H9 (cell line): ENCODE measurements around the gene GABBR2. TPM values are rescaled to one million over a fixed set of nuclear protein-coding genes. Genes with fewer than 3 reads are reported as not detected.

Experiments
- DNase-seq: peaks from one replicate; pipeline ENCODE4 v3.0.0-alpha.2; 2017
- H2AFZ ChIP-seq: one replicate; pipeline ENCODE4 v1.6.1; 2013; ENCODE audit warnings: mild to moderate bottlenecking, low read length, control low read depth, moderate library complexity
- H2AK5ac ChIP-seq: 2 replicates; pipeline ENCODE4 v1.6.1; 2013; ENCODE audit warnings: low read length, control low read depth, mixed read lengths; ENCODE audit not compliant: insufficient read length
- H2BK120ac ChIP-seq: one replicate; pipeline ENCODE4 v1.6.1; 2013; ENCODE audit warnings: low read depth, mild to moderate bottlenecking, low read length, control low read depth, inconsistent platforms; ENCODE audit not compliant: poor library complexity, severe bottlenecking
- H2BK12ac ChIP-seq: 2 replicates; pipeline ENCODE4 v1.6.1; 2013; ENCODE audit warnings: low read length, control low read depth, mixed read lengths, low read depth; ENCODE audit not compliant: insufficient read length
- H2BK15ac ChIP-seq: 2 replicates; pipeline ENCODE4 v1.6.1; 2013; ENCODE audit warnings: low read depth, low read length, control low read depth
- H2BK20ac ChIP-seq: one replicate; pipeline ENCODE4 v1.6.1; 2013; ENCODE audit warnings: low read depth, mild to moderate bottlenecking, low read length, control low read depth, inconsistent platforms; ENCODE audit not compliant: poor library complexity, severe bottlenecking
- H2BK5ac ChIP-seq: 2 replicates; pipeline ENCODE4 v1.6.1; 2013; ENCODE audit warnings: low read length, control low read depth, mixed read lengths; ENCODE audit not compliant: insufficient read length
- H3K14ac ChIP-seq: 2 replicates; pipeline ENCODE4 v1.6.1; 2013; ENCODE audit warnings: low read length, control low read depth; ENCODE audit not compliant: insufficient read depth
- H3K18ac ChIP-seq: 2 replicates; pipeline ENCODE4 v1.6.1; 2013; ENCODE audit warnings: low read depth, mild to moderate bottlenecking, mixed read lengths, low read length, control low read depth; ENCODE audit not compliant: insufficient read length
- H3K23ac ChIP-seq: 2 replicates; pipeline ENCODE4 v1.6.1; 2013; ENCODE audit warnings: low read length, control low read depth, mixed read lengths, low read depth; ENCODE audit not compliant: insufficient read length
- H3K23me2 ChIP-seq: 2 replicates; pipeline ENCODE4 v1.6.1; 2013; ENCODE audit warnings: low read depth, mild to moderate bottlenecking, mixed read lengths, low read length, control low read depth; ENCODE audit not compliant: insufficient read length, poor library complexity, severe bottlenecking
- H3K27ac ChIP-seq: 2 replicates; pipeline ENCODE4 v1.5.1; 2013; ENCODE audit warnings: low read length, control low read depth, mixed read lengths, low read depth; ENCODE audit not compliant: insufficient read length
- H3K27me3 ChIP-seq: 2 replicates; pipeline ENCODE4 v1.6.1; 2013; ENCODE audit warnings: low read length, control low read depth, inconsistent platforms; ENCODE audit not compliant: insufficient read depth
- H3K4ac ChIP-seq: 2 replicates; pipeline ENCODE4 v1.6.1; 2013; ENCODE audit warnings: low read depth, mild to moderate bottlenecking, control low read depth, inconsistent platforms, low read length, moderate library complexity
- H3K4me1 ChIP-seq: 2 replicates; pipeline ENCODE4 v1.6.1; 2013; ENCODE audit warnings: low read length, control low read depth, inconsistent platforms; ENCODE audit not compliant: insufficient read depth
- H3K4me2 ChIP-seq: 2 replicates; pipeline ENCODE4 v1.6.1; 2013; ENCODE audit warnings: low read length, control low read depth, mixed read lengths; ENCODE audit not compliant: insufficient read length, insufficient read depth
- H3K56ac ChIP-seq: 2 replicates; pipeline ENCODE4 v1.6.1; 2013; ENCODE audit warnings: low read depth, mild to moderate bottlenecking, mixed read lengths, low read length, control low read depth; ENCODE audit not compliant: insufficient read length
- H3K79me1 ChIP-seq: 2 replicates; pipeline ENCODE4 v1.6.1; 2013; ENCODE audit warnings: low read depth, mild to moderate bottlenecking, moderate library complexity, low read length, control low read depth, inconsistent platforms; ENCODE audit not compliant: insufficient read depth, poor library complexity, severe bottlenecking
- H3K79me2 ChIP-seq: 2 replicates; pipeline ENCODE4 v1.6.1; 2013; ENCODE audit warnings: low read length, control low read depth, inconsistent platforms; ENCODE audit not compliant: insufficient read depth
- H3K9ac ChIP-seq: 2 replicates; pipeline ENCODE4 v1.6.1; 2013; ENCODE audit warnings: low read length, control low read depth, mixed read lengths; ENCODE audit not compliant: insufficient read length; ENCODE audit errors: extremely low read depth
- H3K9me3 ChIP-seq: one replicate; pipeline ENCODE4 v1.6.1; 2013; ENCODE audit warnings: low read depth, low read length, inconsistent platforms; ENCODE audit not compliant: control insufficient read depth
- H3T11ph ChIP-seq: one replicate; pipeline ENCODE4 v1.6.1; 2013; ENCODE audit warnings: mild to moderate bottlenecking, low read length, control low read depth, inconsistent platforms
- H4K20me1 ChIP-seq: one replicate; pipeline ENCODE4 v1.6.1; 2013; ENCODE audit not compliant: control insufficient read depth, insufficient read length, insufficient read depth
- H4K5ac ChIP-seq: 2 replicates; pipeline ENCODE4 v1.6.1; 2013; ENCODE audit warnings: low read depth, mild to moderate bottlenecking, mixed read lengths, low read length, control low read depth; ENCODE audit not compliant: insufficient read length
- H4K8ac ChIP-seq: replicated peaks from 2 replicates; pipeline ENCODE4 v1.6.1; 2013; ENCODE audit warnings: low read length, control low read depth, mixed read lengths, low read depth; ENCODE audit not compliant: insufficient read length
- H4K91ac ChIP-seq: 2 replicates; pipeline ENCODE4 v1.6.1; 2013; ENCODE audit warnings: low read depth, mild to moderate bottlenecking, moderate library complexity, mixed read lengths, low read length, control low read depth; ENCODE audit not compliant: insufficient read length
- H3K27ac Mint-ChIP-seq, 3 experiments: 2 replicates in 2 of 3; 3 replicates in 1 of 3; pipeline ENCODE4 v1.8.0; 2020 to 2021; ENCODE audit warnings: mixed read lengths in 3 of 3, mild to moderate bottlenecking in 1 of 3, moderate library complexity in 1 of 3
- H3K27me3 Mint-ChIP-seq: 2 replicates; pipeline ENCODE4 v1.8.0; 2021; ENCODE audit warnings: low read depth, mild to moderate bottlenecking, moderate library complexity, mixed read lengths
- H3K36me3 Mint-ChIP-seq, 3 experiments: 2 replicates in 2 of 3; 3 replicates in 1 of 3; pipeline ENCODE4 v1.8.0; 2020 to 2021; ENCODE audit warnings: low read depth in 3 of 3, mixed read lengths in 3 of 3; ENCODE audit not compliant: insufficient read depth in 1 of 3
- H3K4me1 Mint-ChIP-seq, 2 experiments: 2 replicates each; pipeline ENCODE4 v1.8.0; 2020; ENCODE audit warnings: mixed read lengths in 2 of 2
- H3K4me3 Mint-ChIP-seq, 2 experiments: 2 replicates in 1 of 2; 3 replicates in 1 of 2; pipeline ENCODE4 v1.8.0; 2020 to 2021; ENCODE audit warnings: mild to moderate bottlenecking in 2 of 2, mixed read lengths in 2 of 2, moderate library complexity in 1 of 2
- H3K9me3 Mint-ChIP-seq, 2 experiments: 2 replicates in 1 of 2; 3 replicates in 1 of 2; pipeline ENCODE4 v1.8.0; 2020; ENCODE audit warnings: mild to moderate bottlenecking in 2 of 2, mixed read lengths in 2 of 2, moderate library complexity in 1 of 2
- WGBS: extraction: QIAGEN DNeasy Blood & Tissue Kit; methylation state at CpG from one replicate; pipeline ENCODE4 v1.1.7; 2013; ENCODE audit warnings: missing lambda C conversion rate, low lambda C conversion rate, mixed read lengths; ENCODE audit not compliant: insufficient read length; ENCODE audit errors: extremely low coverage; 5-methylcytosine and 5-hydroxymethylcytosine counted together
- total RNA-seq: library from RNA; stranded (reverse); gene quantifications from 2 replicates; pipeline ENCODE4 v1.2.1, GENCODE V29; 2021
- TF ChIP-seq, protein P1 (sequence below): fragments of 200-600 bp; sonication (generic); conservative IDR thresholded peaks from 3 replicates; pipeline ENCODE4 v1.8.0; 2021; ENCODE audit warnings: antibody characterized with exemption, mild to moderate bottlenecking

The GABBR2 gene
- total RNA-seq, 1 experiment from 2014 or later, result 0.66 TPM

DNA sequence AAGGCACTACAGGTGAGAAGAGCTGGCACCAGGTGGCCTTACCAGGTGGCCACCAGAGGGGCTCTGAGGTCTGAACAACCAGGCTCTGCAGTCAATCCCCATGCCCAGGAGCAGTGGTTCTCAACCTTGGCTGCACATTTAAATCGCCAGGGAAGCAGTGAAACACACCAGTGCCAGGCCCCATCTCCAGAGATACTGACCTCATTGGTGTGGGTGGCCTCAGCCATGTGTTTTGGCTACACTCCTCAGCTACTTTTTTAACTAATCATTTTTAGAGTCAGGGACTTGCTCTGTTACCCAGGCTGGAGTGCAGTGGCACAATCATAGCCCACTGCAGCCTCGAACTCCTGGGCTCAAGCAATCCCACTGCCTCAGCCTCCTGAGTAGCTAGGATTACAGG lies 56.0 kb downstream of the GABBR2 start:
- Mint-ChIP-seq H3K27me3 (peaks cover 3% of the 10 kb centered on the region), H3K27ac (peak overlapping the region in 1 of 3 experiments; percentile 9; a peak in 1 of 7 replicates), H3K36me3 (no peaks in the 10 kb centered on the region), H3K4me1 (peaks cover 9 to 12% of the 10 kb centered on the region in 2 experiments), H3K4me3 (no peak overlapping the region), H3K9me3 (no peaks in the 10 kb centered on the region; a peak in 1 of 5 replicates)
- H4K8ac ChIP-seq, result no peak overlapping the region
- H3K9me3 ChIP-seq, result no peaks in the 10 kb centered on the region
- H3T11ph ChIP-seq, result no peak overlapping the region
- H3K4ac ChIP-seq, result no peak overlapping the region
- H3K23ac ChIP-seq, result no peak overlapping the region
- no peaks in the 10 kb centered on the region for H3K79me2 ChIP-seq
- no peak overlapping the region for H3K4me2 ChIP-seq
- TF ChIP-seq, protein P1, sequence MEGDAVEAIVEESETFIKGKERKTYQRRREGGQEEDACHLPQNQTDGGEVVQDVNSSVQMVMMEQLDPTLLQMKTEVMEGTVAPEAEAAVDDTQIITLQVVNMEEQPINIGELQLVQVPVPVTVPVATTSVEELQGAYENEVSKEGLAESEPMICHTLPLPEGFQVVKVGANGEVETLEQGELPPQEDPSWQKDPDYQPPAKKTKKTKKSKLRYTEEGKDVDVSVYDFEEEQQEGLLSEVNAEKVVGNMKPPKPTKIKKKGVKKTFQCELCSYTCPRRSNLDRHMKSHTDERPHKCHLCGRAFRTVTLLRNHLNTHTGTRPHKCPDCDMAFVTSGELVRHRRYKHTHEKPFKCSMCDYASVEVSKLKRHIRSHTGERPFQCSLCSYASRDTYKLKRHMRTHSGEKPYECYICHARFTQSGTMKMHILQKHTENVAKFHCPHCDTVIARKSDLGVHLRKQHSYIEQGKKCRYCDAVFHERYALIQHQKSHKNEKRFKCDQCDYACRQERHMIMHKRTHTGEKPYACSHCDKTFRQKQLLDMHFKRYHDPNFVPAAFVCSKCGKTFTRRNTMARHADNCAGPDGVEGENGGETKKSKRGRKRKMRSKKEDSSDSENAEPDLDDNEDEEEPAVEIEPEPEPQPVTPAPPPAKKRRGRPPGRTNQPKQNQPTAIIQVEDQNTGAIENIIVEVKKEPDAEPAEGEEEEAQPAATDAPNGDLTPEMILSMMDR, result no peak
- no peak overlapping the region for H3K9ac ChIP-seq
- H3K23me2 ChIP-seq, result no peaks in the 10 kb centered on the region
- no peak overlapping the region for H2BK5ac ChIP-seq
- no peak overlapping the region; the same call in 1 of the 2 replicates for H3K14ac ChIP-seq
- H4K5ac ChIP-seq, result no peak overlapping the region
- no peak overlapping the region for H2BK12ac ChIP-seq
- no peaks in the 10 kb centered on the region for H3K27me3 ChIP-seq
- H3K18ac ChIP-seq, result no peak overlapping the region
- no peak overlapping the region for H2BK120ac ChIP-seq
- no peak overlapping the region for H2BK15ac ChIP-seq
- H3K56ac ChIP-seq, result no peak overlapping the region
- WGBS, result no CpG with 5 or more reads among the region's 2 CpGs
- H2AK5ac ChIP-seq, result no peak overlapping the region
- DNase-seq, result no peak
- H2BK20ac ChIP-seq, result no peak overlapping the region
- H4K20me1 ChIP-seq, result no peaks in the 10 kb centered on the region
- no peaks in the 10 kb centered on the region for H3K79me1 ChIP-seq
- H3K4me1 ChIP-seq, result peaks cover 2% of the 10 kb centered on the region; the same call in 1 of the 2 replicates
- H2AFZ ChIP-seq, result no peak overlapping the region
- H3K27ac ChIP-seq, result no peak overlapping the region
- H4K91ac ChIP-seq, result no peak overlapping the region
